ENCODE results near the gene GTF3C1. TPM values are rescaled to one million over a fixed set of nuclear protein-coding genes. Genes with fewer than 3 reads are reported as not detected.
A peak's percentile ranks its signal among the peaks of the same experiment; 100 is the strongest.

GTF3C1 gene
- total and polyA plus RNA-seq, 2 experiments from 2014 or later: 82.9 to 162 TPM

GRCh38 chr16:27595993-27596392 lies 46.3 kb upstream of the GTF3C1 start:
- Histone ChIP-seq H3K27ac (peak overlapping the region; percentile 69), H3K27me3 (no peaks in the 10 kb centered on the region), H3K9me3 (ENCODE audit: low read depth) (no peaks in the 10 kb centered on the region), H3K36me3 (no peaks in the 10 kb centered on the region), H3K4me3 (no peak overlapping the region), H3K4me1 (ENCODE audit: low read depth) (peaks cover 31% of the 10 kb centered on the region)
- peak in 1 of 2 donors; percentile 68 for DNase-seq (ENCODE audit: low read depth in 1 of 2, low spot score in 1 of 2)
- TF ChIP-seq, protein P1, sequence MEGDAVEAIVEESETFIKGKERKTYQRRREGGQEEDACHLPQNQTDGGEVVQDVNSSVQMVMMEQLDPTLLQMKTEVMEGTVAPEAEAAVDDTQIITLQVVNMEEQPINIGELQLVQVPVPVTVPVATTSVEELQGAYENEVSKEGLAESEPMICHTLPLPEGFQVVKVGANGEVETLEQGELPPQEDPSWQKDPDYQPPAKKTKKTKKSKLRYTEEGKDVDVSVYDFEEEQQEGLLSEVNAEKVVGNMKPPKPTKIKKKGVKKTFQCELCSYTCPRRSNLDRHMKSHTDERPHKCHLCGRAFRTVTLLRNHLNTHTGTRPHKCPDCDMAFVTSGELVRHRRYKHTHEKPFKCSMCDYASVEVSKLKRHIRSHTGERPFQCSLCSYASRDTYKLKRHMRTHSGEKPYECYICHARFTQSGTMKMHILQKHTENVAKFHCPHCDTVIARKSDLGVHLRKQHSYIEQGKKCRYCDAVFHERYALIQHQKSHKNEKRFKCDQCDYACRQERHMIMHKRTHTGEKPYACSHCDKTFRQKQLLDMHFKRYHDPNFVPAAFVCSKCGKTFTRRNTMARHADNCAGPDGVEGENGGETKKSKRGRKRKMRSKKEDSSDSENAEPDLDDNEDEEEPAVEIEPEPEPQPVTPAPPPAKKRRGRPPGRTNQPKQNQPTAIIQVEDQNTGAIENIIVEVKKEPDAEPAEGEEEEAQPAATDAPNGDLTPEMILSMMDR (IDR thresholded peaks at IDR 0.05; ENCODE audit: low read depth, low read length): no peak

DNA sequence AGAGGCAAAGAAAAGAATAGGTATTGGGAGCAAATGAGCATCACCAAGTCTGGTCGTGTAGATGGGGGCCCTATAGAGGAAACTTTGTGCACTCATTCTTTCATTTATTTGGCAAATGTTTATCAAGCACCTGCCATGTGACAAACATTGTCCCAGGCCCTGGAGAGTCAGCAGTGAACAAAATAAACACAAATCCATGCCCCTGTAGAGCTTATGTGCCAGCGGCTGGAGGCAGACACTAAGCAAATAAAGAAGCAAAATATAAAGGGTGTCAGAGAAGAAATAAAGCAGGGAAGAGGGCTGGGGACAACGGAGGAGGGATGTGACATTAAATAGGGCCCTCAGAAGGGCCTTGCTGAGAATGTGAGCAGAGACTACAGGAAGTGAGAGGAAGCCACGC lies 45.8 kb upstream of the GTF3C1 start:
- no peak for DNase-seq (ENCODE audit: low read depth in 1 of 2, low spot score in 1 of 2)
- Histone ChIP-seq H3K36me3 (no peaks in the 10 kb centered on the region), H3K9me3 (ENCODE audit: low read depth) (no peaks in the 10 kb centered on the region), H3K4me3 (no peak overlapping the region), H3K4me1 (ENCODE audit: low read depth) (peaks cover 25% of the 10 kb centered on the region), H3K27me3 (no peaks in the 10 kb centered on the region), H3K27ac (peak overlapping the region; percentile 69)
- TF ChIP-seq, protein P1 (IDR thresholded peaks at IDR 0.05; ENCODE audit: low read depth, low read length): no peak

GRCh38 chr16:27591837-27592236 lies 42.1 kb upstream of the GTF3C1 start:
- Histone ChIP-seq H3K4me3 (no peak overlapping the region), H3K27me3 (no peaks in the 10 kb centered on the region), H3K9me3 (ENCODE audit: low read depth) (no peaks in the 10 kb centered on the region), H3K36me3 (no peaks in the 10 kb centered on the region), H3K4me1 (ENCODE audit: low read depth) (peaks cover 9% of the 10 kb centered on the region), H3K27ac (no peak overlapping the region)
- TF ChIP-seq, protein P1 (IDR thresholded peaks at IDR 0.05; ENCODE audit: low read depth, low read length): no peak
- no peak for DNase-seq (ENCODE audit: low read depth in 1 of 2, low spot score in 1 of 2)

GRCh38 chr16:27588057-27588456 lies 38.3 kb upstream of the GTF3C1 start:
- H3K27ac ChIP-seq: no peak overlapping the region
- no peaks in the 10 kb centered on the region for H3K36me3 ChIP-seq

DNA sequence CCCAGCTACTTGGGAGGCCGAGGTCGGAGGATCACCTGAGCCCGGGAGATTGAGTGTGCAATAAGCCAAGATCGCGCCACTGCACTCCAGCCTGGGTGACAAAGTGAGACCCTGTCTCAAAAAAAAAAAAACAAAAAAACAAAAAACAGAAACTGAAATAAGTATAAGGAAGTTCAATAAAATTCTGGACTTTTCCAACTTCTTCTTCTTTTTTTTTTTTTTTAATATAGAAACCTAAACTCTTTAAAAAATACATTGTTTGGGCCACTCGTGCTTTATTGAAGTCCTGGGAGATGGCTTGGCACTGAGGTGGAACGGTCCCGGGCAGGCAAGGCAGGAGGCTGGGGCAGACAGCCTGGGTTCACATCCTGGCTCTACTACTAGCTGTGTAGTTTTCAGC lies 37.0 kb upstream of the GTF3C1 start:
- Histone ChIP-seq H3K27ac (no peak overlapping the region), H3K4me3 (no peak overlapping the region), H3K27me3 (no peaks in the 10 kb centered on the region), H3K36me3 (no peaks in the 10 kb centered on the region), H3K4me1 (ENCODE audit: low read depth) (peaks cover 6% of the 10 kb centered on the region), H3K9me3 (ENCODE audit: low read depth) (no peaks in the 10 kb centered on the region)
- no peak for DNase-seq (ENCODE audit: low read depth in 1 of 2, low spot score in 1 of 2)
- TF ChIP-seq, protein P1 (IDR thresholded peaks at IDR 0.05; ENCODE audit: low read depth, low read length): no peak

More at GRCh38 chr16:27588057-27588456, 38.3 kb upstream of the GTF3C1 start:
- TF ChIP-seq, protein P1 (IDR thresholded peaks at IDR 0.05; ENCODE audit: low read depth, low read length): no peak
- no peaks in the 10 kb centered on the region for H3K9me3 ChIP-seq (ENCODE audit: low read depth)
- peaks cover 1% of the 10 kb centered on the region for H3K4me1 ChIP-seq (ENCODE audit: low read depth)
- no peaks in the 10 kb centered on the region for H3K27me3 ChIP-seq
- no peak overlapping the region for H3K4me3 ChIP-seq
- no peak for DNase-seq (ENCODE audit: low read depth in 1 of 2, low spot score in 1 of 2)

DNA sequence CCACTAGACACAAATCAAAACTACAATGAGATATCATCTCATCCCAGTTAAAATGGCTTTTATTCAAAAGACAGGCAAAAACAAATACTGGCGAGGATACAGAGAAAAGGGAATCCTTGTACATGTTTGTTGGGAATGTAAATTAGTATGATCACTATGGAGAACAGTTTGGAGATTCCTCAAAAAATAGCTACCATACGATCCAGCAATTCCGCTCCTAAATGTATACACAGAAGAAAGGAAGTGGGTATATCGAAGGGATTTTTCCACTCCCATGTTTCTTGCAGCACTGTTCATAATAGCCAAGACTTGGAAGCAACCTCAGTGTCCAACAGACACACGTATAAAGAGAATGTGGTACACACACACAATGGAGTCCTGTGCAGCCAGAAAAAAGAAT lies 35.5 kb upstream of the GTF3C1 start:
- Histone ChIP-seq H3K27me3 (no peaks in the 10 kb centered on the region), H3K4me3 (no peak overlapping the region), H3K36me3 (no peaks in the 10 kb centered on the region), H3K9me3 (ENCODE audit: low read depth) (no peaks in the 10 kb centered on the region), H3K4me1 (ENCODE audit: low read depth) (peaks cover 6% of the 10 kb centered on the region), H3K27ac (no peak overlapping the region)
- TF ChIP-seq, protein P1 (IDR thresholded peaks at IDR 0.05; ENCODE audit: low read depth, low read length): no peak
- no peak for DNase-seq (ENCODE audit: low read depth in 1 of 2, low spot score in 1 of 2)

Data from cardiac muscle cell (in vitro differentiated cells and primary cell).